ENCODE measurements around the gene TBC1D3B. TPM values are rescaled to one million over a fixed set of nuclear protein-coding genes. Genes with fewer than 3 reads are reported as not detected.

The TBC1D3B gene
- total RNA-seq, 1 experiment from 2014 or later, result 11.3 TPM

Other genes starting within 250 kb of the TBC1D3B start
- 11.7 TPM for gene RDM1, start 245.9 kb downstream of the TBC1D3B start, total RNA-seq (2021; ENCODE audit: unreplicated experiment)
- not detected for gene LYZL6, start 232.9 kb downstream of the TBC1D3B start, total RNA-seq (2021; ENCODE audit: unreplicated experiment)
- not detected for gene CCL16, start 195.1 kb downstream of the TBC1D3B start, total RNA-seq (2021; ENCODE audit: unreplicated experiment)
- gene CCL14, start 189.9 kb downstream of the TBC1D3B start, total RNA-seq (2021; ENCODE audit: unreplicated experiment), result not detected
- not detected for gene CCL15, start 175.1 kb downstream of the TBC1D3B start, total RNA-seq (2021; ENCODE audit: unreplicated experiment)
- gene CCL23, start 158.7 kb downstream of the TBC1D3B start, total RNA-seq (2021; ENCODE audit: unreplicated experiment), result not detected
- gene CCL18, start 112.4 kb downstream of the TBC1D3B start, total RNA-seq (2021; ENCODE audit: unreplicated experiment), result not detected
- gene CCL3, start 86.5 kb downstream of the TBC1D3B start, total RNA-seq (2021; ENCODE audit: unreplicated experiment), result 0.98 TPM
- gene CCL4, start 72.8 kb downstream of the TBC1D3B start, total RNA-seq (2021; ENCODE audit: unreplicated experiment), result 1.2 TPM
- 0.30 TPM for gene CCL3L1, start 20.1 kb upstream of the TBC1D3B start, total RNA-seq (2021; ENCODE audit: unreplicated experiment)
- gene CCL4L2, start 34.4 kb upstream of the TBC1D3B start, total RNA-seq (2021; ENCODE audit: unreplicated experiment), result 0.37 TPM
- 0.17 TPM for gene TBC1D3I, start 87.9 kb upstream of the TBC1D3B start, total RNA-seq (2021; ENCODE audit: unreplicated experiment)
- not detected for gene TBC1D3G, start 147.2 kb upstream of the TBC1D3B start, total RNA-seq (2021; ENCODE audit: unreplicated experiment)
- gene TBC1D3H, start 211.8 kb upstream of the TBC1D3B start, total RNA-seq (2021; ENCODE audit: unreplicated experiment), result not detected